WTC11 (cell line): ENCODE results near the gene KCNB1. TPM values are rescaled to one million over a fixed set of nuclear protein-coding genes. Genes with fewer than 3 reads are reported as not detected.

Experiments used
- ATAC-seq: fragments of 200-7000 bp; cut with Tn5 transposase; 2 replicates; pipeline ENCODE4 v1.10.0; 2021; ENCODE audit warnings: mild to moderate bottlenecking, moderate library complexity
- CTCF ChIA-PET: fragments of 300-600 bp; sonication (Branson Sonifier 250); formaldehyde crosslinking; loops from one replicate; lab custom pipeline; 2021; ENCODE audit warnings: antibody characterized with exemption; lab: Charles Lee
- POLR2A ChIA-PET: fragments of 350-600 bp; sonication (Branson Sonifier 250); formaldehyde crosslinking; loops from one replicate; lab custom pipeline; 2021; ENCODE audit warnings: antibody characterized with exemption; lab: Charles Lee
- DNase-seq: peaks from one replicate; pipeline ENCODE4 v3.0.0; 2021; ENCODE audit warnings: low spot score
- H3K27ac Mint-ChIP-seq: 2 replicates; pipeline ENCODE4 v1.8.0; 2021; ENCODE audit warnings: mixed read lengths
- H3K27me3 Mint-ChIP-seq: 2 replicates; pipeline ENCODE4 v1.8.0; 2021; ENCODE audit warnings: low read depth, mild to moderate bottlenecking, moderate library complexity, mixed read lengths
- H3K36me3 Mint-ChIP-seq: 2 replicates; pipeline ENCODE4 v1.8.0; 2021; ENCODE audit warnings: mixed read lengths
- H3K4me1 Mint-ChIP-seq: 2 replicates; pipeline ENCODE4 v1.8.0; 2022; ENCODE audit warnings: mixed read lengths
- H3K4me3 Mint-ChIP-seq: 2 replicates; pipeline ENCODE4 v1.8.0; 2021; ENCODE audit warnings: mild to moderate bottlenecking, moderate library complexity, mixed read lengths
- H3K9me3 Mint-ChIP-seq: 2 replicates; pipeline ENCODE4 v1.8.0; 2021; ENCODE audit warnings: mixed read lengths
- ATF1 ChIP-seq: sonication (generic); formaldehyde crosslinking; IDR thresholded peaks from 2 replicates; pipeline ENCODE4 v1.8.1; 2023; ENCODE audit warnings: mild to moderate bottlenecking, moderate library complexity, missing genetic modification reagents
- CREB1 ChIP-seq: sonication (generic); formaldehyde crosslinking; IDR thresholded peaks from 2 replicates; pipeline ENCODE4 v1.8.0; 2023; ENCODE audit warnings: mild to moderate bottlenecking, missing genetic modification reagents
- ETV6 ChIP-seq: sonication (generic); formaldehyde crosslinking; IDR thresholded peaks from 2 replicates; pipeline ENCODE4 v1.8.1; 2022; ENCODE audit warnings: mild to moderate bottlenecking, missing genetic modification reagents
- FOXJ3 ChIP-seq: sonication (generic); formaldehyde crosslinking; IDR thresholded peaks from 2 replicates; pipeline ENCODE4 v1.9.0; 2021; ENCODE audit warnings: missing genetic modification reagents, mild to moderate bottlenecking, borderline replicate concordance
- GRHL2 ChIP-seq: fragments of 250-450 bp; sonication (Bioruptor Pico); IDR thresholded peaks from 2 replicates; pipeline ENCODE4 v1.8.0; 2022; ENCODE audit warnings: mild to moderate bottlenecking, moderate library complexity; ENCODE audit not compliant: insufficient replicate concordance, severe bottlenecking
- KAT7 ChIP-seq: sonication (generic); formaldehyde crosslinking; IDR thresholded peaks from 2 replicates; pipeline ENCODE4 v1.8.1; 2023; ENCODE audit warnings: missing genetic modification reagents, mild to moderate bottlenecking, borderline replicate concordance
- NFATC4 ChIP-seq: fragments of 250-450 bp; sonication (Bioruptor Pico); IDR thresholded peaks from 2 replicates; pipeline ENCODE4 v1.9.0; 2021; ENCODE audit warnings: mild to moderate bottlenecking
- OVOL2 ChIP-seq: fragments of 250-450 bp; sonication (Bioruptor Pico); IDR thresholded peaks from 2 replicates; pipeline ENCODE4 v1.9.0; 2021; ENCODE audit warnings: mild to moderate bottlenecking, borderline replicate concordance
- SMAD3 ChIP-seq: sonication (generic); formaldehyde crosslinking; IDR thresholded peaks from 2 replicates; pipeline ENCODE4 v1.8.0; 2022; ENCODE audit warnings: missing genetic modification reagents, mild to moderate bottlenecking, borderline replicate concordance
- SOX15 ChIP-seq: fragments of 250-450 bp; sonication (Bioruptor Pico); IDR thresholded peaks from 2 replicates; pipeline ENCODE4 v1.9.0; 2021; ENCODE audit warnings: mild to moderate bottlenecking
- ZNF423 ChIP-seq: fragments of 250-450 bp; sonication (Bioruptor Pico); IDR thresholded peaks from 2 replicates; pipeline ENCODE4 v2.1.2; 2022; ENCODE audit warnings: mild to moderate bottlenecking, moderate library complexity
- total RNA-seq: library from RNA; stranded (reverse); gene quantifications from 3 replicates; pipeline ENCODE4 v1.2.3, GENCODE V29; 2021
- TF ChIP-seq, protein P1 (sequence below): sonication (generic); formaldehyde crosslinking; IDR thresholded peaks from 2 replicates; pipeline ENCODE4 v1.8.0; 2022; ENCODE audit warnings: mild to moderate bottlenecking, missing genetic modification reagents
- TF ChIP-seq, protein P2 (sequence below): sonication (generic); formaldehyde crosslinking; IDR thresholded peaks from 2 replicates; pipeline ENCODE4 v1.8.1; 2023; ENCODE audit warnings: mild to moderate bottlenecking, missing genetic modification reagents, borderline replicate concordance
- TF ChIP-seq, protein P3 (sequence below): sonication (generic); formaldehyde crosslinking; IDR thresholded peaks from 2 replicates; pipeline ENCODE4 v1.8.0; 2022; ENCODE audit warnings: mild to moderate bottlenecking, missing genetic modification reagents
- TF ChIP-seq, protein P4 (sequence below): fragments of 250-450 bp; sonication (Bioruptor Pico); IDR thresholded peaks from 2 replicates; pipeline ENCODE4 v2.1.2; 2022; ENCODE audit warnings: mild to moderate bottlenecking, moderate library complexity
- TF ChIP-seq, protein P5 (sequence below): sonication (generic); formaldehyde crosslinking; conservative IDR thresholded peaks from 2 replicates; pipeline ENCODE4 v1.8.1; 2022; ENCODE audit warnings: mild to moderate bottlenecking, missing genetic modification reagents
- TF ChIP-seq, protein P6 (sequence below): sonication (generic); formaldehyde crosslinking; IDR thresholded peaks from 2 replicates; pipeline ENCODE4 v1.8.0; 2023; ENCODE audit warnings: missing genetic modification reagents
- TF ChIP-seq, protein P7 (sequence below): fragments of 250-450 bp; sonication (Bioruptor Pico); IDR thresholded peaks from 2 replicates; pipeline ENCODE4 v1.9.0; 2021; ENCODE audit warnings: mild to moderate bottlenecking

Gene KCNB1
- total RNA-seq, 1 experiment from 2014 or later: 1.1 TPM

DNA sequence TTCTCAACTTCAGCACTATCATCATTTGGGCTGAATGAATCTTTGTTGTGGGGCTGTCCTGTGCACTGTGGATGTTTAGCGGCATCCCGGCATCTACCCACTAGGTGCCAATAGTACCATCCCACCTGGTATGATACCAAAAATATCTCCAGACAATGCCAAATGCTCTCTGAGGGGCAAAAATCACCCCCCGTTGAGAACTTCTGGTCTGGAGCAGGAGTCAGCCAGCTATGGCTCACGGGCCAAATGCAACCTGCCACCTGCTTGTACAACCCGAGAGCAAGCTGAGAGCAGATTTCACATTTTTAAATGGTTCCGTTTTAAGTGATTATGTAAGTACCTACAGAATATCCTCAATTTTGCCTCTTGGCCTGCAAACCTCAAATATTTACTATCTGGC lies 26.8 kb downstream of the KCNB1 start:
- no peak overlapping the region for H3K27ac Mint-ChIP-seq
- ATAC-seq (no peak), DNase-seq (no peak)
- H3K9me3 Mint-ChIP-seq: peaks cover 5% of the 10 kb centered on the region
- H3K4me1 Mint-ChIP-seq: peaks cover 4% of the 10 kb centered on the region
- POLR2A ChIA-PET: no interaction called here
- peaks cover 4% of the 10 kb centered on the region; the same call in 1 of the 2 replicates for H3K27me3 Mint-ChIP-seq
- CTCF ChIA-PET: no interaction called here
- H3K4me3 Mint-ChIP-seq: no peak overlapping the region
- H3K36me3 Mint-ChIP-seq: no peaks in the 10 kb centered on the region
- no peak for TF ChIP-seq OVOL2
- TF ChIP-seq, protein P1, sequence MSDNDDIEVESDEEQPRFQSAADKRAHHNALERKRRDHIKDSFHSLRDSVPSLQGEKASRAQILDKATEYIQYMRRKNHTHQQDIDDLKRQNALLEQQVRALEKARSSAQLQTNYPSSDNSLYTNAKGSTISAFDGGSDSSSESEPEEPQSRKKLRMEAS: no peak
- TF ChIP-seq FOXJ3: no peak
- TF ChIP-seq ATF1 (CRISPR knock-in tag): no peak
- TF ChIP-seq KAT7: no peak
- TF ChIP-seq SOX15 (CRISPR knock-in tag): no peak
- TF ChIP-seq, protein P2, sequence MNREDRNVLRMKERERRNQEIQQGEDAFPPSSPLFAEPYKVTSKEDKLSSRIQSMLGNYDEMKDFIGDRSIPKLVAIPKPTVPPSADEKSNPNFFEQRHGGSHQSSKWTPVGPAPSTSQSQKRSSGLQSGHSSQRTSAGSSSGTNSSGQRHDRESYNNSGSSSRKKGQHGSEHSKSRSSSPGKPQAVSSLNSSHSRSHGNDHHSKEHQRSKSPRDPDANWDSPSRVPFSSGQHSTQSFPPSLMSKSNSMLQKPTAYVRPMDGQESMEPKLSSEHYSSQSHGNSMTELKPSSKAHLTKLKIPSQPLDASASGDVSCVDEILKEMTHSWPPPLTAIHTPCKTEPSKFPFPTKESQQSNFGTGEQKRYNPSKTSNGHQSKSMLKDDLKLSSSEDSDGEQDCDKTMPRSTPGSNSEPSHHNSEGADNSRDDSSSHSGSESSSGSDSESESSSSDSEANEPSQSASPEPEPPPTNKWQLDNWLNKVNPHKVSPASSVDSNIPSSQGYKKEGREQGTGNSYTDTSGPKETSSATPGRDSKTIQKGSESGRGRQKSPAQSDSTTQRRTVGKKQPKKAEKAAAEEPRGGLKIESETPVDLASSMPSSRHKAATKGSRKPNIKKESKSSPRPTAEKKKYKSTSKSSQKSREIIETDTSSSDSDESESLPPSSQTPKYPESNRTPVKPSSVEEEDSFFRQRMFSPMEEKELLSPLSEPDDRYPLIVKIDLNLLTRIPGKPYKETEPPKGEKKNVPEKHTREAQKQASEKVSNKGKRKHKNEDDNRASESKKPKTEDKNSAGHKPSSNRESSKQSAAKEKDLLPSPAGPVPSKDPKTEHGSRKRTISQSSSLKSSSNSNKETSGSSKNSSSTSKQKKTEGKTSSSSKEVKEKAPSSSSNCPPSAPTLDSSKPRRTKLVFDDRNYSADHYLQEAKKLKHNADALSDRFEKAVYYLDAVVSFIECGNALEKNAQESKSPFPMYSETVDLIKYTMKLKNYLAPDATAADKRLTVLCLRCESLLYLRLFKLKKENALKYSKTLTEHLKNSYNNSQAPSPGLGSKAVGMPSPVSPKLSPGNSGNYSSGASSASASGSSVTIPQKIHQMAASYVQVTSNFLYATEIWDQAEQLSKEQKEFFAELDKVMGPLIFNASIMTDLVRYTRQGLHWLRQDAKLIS: no peak
- TF ChIP-seq, protein P3, sequence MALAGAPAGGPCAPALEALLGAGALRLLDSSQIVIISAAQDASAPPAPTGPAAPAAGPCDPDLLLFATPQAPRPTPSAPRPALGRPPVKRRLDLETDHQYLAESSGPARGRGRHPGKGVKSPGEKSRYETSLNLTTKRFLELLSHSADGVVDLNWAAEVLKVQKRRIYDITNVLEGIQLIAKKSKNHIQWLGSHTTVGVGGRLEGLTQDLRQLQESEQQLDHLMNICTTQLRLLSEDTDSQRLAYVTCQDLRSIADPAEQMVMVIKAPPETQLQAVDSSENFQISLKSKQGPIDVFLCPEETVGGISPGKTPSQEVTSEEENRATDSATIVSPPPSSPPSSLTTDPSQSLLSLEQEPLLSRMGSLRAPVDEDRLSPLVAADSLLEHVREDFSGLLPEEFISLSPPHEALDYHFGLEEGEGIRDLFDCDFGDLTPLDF: no peak
- TF ChIP-seq, all 79 proteins: peak for 0

DNA sequence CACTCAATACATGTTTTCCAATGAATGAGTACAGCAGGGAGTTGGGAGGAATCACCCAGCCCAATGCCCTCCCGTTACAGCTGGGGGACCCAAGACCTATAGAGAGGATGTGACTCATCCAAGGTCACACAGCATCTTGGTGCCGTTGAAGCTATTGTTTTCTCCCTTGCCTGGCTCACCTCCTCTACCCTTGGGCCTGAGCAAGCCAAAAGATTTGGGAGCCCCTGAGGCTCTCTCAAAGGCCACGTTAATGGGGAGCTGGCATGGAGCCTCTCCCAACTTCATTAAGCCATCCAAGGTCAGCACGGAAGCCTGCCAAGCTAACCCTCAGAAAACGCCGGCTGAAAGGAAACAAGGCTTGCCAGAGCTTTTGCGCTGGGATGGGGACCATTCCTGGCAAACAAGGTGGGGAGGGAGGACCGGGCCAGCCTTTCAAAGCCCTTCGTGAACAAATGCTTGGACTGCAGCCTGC lies 30.4 kb downstream of the KCNB1 start:
- no peak overlapping the region for H3K4me3 Mint-ChIP-seq
- CTCF ChIA-PET: interaction anchor here (0.6 to 1.8 kb wide), 4 partner anchors 32 to 216 kb away, joined by 3 to 6 read pairs (median 4); no protein-coding TSS in a partner anchor

DNA sequence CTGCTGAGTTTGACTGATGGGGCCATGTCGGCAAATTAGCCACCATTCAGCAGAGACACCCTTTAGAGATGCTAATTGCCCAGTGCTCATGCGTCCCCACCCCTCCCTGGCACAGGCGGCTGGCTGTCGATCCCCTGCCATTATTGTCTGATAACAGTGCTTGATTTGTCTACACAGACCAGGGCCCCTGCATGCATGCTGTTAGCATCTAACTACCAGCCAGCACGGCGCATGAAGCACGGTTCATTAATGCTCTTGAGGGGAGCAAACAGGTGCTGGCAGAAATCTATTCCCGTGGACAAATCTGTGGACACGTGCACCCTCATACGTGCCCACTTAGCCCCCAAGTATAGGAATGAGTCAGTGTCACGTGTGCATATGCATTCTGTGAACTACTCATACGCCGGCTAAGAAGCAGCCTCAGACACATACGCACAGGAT lies 32.2 kb downstream of the KCNB1 start:
- ATAC-seq (peak; percentile 60), DNase-seq (peak; percentile 24)
- peaks cover 5% of the 10 kb centered on the region for H3K9me3 Mint-ChIP-seq
- CTCF ChIA-PET: interaction anchor here (0.9 to 1.5 kb wide), 2 partner anchors 92 to 116 kb away, joined by 3 to 5 read pairs; no protein-coding TSS in a partner anchor
- peaks cover 48% of the 10 kb centered on the region for H3K4me1 Mint-ChIP-seq
- H3K4me3 Mint-ChIP-seq: no peak overlapping the region
- no peaks in the 10 kb centered on the region; the same call in 1 of the 2 replicates for H3K27me3 Mint-ChIP-seq
- H3K36me3 Mint-ChIP-seq: no peaks in the 10 kb centered on the region
- no peak overlapping the region for H3K27ac Mint-ChIP-seq
- POLR2A ChIA-PET: no interaction called here
- TF ChIP-seq SMAD3 (CRISPR knock-in tag) (no peak), ETV6 (CRISPR knock-in tag) (no peak), GRHL2 (no peak), ZNF423 (CRISPR knock-in tag) (no peak), NFATC4 (CRISPR knock-in tag) (no peak), CREB1 (CRISPR knock-in tag) (no peak)
- TF ChIP-seq, protein P4, sequence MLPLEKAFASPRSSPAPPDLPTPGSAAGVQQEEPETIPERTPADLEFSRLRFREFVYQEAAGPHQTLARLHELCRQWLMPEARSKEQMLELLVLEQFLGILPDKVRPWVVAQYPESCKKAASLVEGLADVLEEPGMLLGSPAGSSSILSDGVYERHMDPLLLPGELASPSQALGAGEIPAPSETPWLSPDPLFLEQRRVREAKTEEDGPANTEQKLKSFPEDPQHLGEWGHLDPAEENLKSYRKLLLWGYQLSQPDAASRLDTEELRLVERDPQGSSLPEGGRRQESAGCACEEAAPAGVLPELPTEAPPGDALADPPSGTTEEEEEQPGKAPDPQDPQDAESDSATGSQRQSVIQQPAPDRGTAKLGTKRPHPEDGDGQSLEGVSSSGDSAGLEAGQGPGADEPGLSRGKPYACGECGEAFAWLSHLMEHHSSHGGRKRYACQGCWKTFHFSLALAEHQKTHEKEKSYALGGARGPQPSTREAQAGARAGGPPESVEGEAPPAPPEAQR (CRISPR knock-in tag): no peak
- TF ChIP-seq, protein P3: no peak
- TF ChIP-seq, protein P5, sequence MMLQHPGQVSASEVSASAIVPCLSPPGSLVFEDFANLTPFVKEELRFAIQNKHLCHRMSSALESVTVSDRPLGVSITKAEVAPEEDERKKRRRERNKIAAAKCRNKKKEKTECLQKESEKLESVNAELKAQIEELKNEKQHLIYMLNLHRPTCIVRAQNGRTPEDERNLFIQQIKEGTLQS (CRISPR knock-in tag): no peak
- TF ChIP-seq, protein P6, sequence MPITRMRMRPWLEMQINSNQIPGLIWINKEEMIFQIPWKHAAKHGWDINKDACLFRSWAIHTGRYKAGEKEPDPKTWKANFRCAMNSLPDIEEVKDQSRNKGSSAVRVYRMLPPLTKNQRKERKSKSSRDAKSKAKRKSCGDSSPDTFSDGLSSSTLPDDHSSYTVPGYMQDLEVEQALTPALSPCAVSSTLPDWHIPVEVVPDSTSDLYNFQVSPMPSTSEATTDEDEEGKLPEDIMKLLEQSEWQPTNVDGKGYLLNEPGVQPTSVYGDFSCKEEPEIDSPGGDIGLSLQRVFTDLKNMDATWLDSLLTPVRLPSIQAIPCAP: no peak
- TF ChIP-seq, protein P2: no peak

More for the DNA sequence above, 30.4 kb downstream of the KCNB1 start:
- Mint-ChIP-seq H3K9me3 (peaks cover 5% of the 10 kb centered on the region), H3K27ac (no peak overlapping the region), H3K4me1 (peaks cover 31% of the 10 kb centered on the region), H3K27me3 (no peaks in the 10 kb centered on the region; the same call in 1 of the 2 replicates), H3K36me3 (no peaks in the 10 kb centered on the region)
- TF ChIP-seq, protein P7, sequence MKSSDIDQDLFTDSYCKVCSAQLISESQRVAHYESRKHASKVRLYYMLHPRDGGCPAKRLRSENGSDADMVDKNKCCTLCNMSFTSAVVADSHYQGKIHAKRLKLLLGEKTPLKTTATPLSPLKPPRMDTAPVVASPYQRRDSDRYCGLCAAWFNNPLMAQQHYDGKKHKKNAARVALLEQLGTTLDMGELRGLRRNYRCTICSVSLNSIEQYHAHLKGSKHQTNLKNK (CRISPR knock-in tag): no peak
- no peak for ATAC-seq
- POLR2A ChIA-PET: no interaction called here
- no peak for DNase-seq
